HG03442 (cell line): Measurements from ENCODE around the gene CDK15.

ENCODE experiments used
- ATAC-seq: cut with Tn5 transposase; IDR thresholded peaks from one replicate; pipeline ENCODE4 v1.9.1; 2021; ENCODE audit warnings: mild to moderate bottlenecking, moderate library complexity; ENCODE audit not compliant: unreplicated experiment

CDK15 gene

DNA sequence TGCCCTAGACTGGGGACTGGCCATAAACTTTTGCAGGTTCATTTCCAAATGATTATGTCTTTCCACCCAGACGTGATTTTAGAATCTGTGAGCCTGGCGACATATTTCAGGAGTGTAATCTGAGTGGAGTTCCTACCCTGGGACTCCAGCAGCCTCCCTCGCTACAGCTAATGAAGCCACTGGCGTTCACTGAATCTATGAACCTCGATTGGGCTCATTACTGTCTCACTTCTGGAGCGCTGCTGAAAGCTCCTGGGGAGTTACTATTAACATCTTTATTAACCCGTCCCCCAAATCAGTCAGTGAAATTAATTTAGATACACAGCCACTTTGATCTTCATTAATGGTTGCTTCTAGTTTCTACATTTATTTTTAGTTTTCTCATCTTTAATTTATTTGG lies 56.5 kb downstream of the CDK15 start:
- ATAC-seq = no peak

DNA sequence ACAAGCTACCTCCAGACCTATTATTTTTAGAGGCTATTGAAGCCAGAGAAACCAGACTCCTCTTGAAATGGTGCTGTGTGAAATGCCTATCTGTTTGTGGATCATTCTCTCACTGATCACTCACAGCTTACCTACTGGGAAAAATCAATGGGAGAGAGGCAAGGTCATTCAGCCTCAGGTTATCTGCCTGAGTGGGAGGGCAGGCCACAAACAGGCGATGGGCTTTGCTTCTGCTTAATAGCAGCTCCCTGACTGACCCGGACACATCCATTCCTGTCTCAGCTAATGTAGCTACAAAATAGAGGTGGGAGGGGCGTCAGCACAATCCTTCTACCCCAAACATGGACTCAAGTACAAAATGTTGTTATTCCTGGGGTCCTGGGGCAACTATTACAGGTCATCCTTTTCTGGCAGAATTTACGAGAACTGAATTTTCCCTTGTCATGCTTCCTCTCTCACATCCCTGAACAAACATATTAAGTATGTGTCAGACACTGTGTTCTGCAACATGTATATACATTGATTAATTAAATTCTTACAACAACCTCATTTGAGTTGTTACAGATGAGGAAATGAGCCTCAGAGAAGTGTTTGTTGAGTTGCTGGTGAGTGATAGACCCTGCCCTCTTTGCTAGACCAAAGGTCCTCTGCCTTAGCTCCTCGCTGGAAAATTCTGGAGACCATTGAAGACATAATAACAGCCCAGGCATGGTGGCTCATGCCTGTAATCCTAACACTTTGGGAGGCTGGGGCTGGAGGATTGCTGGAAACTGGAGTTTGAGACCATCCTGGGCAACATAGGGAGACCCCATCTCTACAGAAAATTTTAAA lies 60.5 kb downstream of the CDK15 start:
- ATAC-seq = no peak

GRCh38 chr2:201871471-201871870 lies 65.1 kb downstream of the CDK15 start:
- ATAC-seq = no peak

GRCh38 chr2:201872591-201872990 lies 66.3 kb downstream of the CDK15 start:
- ATAC-seq = no peak

DNA sequence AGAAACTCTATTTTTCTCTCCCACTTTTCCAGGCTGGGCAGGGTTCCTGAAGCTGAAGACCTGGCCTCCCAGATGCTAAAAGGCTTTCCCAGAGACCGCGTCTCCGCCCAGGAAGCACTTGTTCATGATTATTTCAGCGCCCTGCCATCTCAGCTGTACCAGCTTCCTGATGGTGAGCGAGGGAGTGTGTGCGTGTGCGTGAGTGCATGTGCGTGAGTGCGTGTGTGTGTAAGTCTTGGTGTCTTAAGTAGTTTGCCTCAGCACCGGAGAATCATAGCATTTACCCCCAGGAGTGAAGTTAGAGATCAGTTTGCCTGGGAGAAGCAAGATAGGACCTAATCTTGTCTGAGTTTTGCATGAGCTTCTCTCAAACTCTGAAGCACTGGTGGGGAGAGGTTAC lies 73.7 kb downstream of the CDK15 start:
- no peak for ATAC-seq

DNA sequence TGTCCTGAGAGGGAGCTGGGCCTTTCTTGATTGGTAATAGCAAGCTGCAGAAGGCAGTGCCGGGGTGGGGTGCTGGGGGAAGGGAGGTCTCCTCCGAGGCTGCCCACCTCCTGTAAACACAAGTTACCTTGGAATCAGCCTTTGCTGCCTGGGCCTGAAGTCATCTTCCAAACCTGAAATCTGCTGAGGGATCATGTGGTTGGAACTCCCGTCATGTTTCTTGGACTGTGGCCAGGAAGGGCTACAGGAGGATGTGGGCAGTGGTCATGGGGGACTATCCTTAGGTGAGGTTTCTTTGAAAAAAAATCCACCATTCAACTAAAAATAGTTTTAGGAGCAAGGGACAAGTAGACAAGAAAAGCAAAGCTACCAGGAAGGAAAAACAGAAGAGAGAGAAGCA lies 74.2 kb downstream of the CDK15 start:
- no peak for ATAC-seq

GRCh38 chr2:201880993-201881611 lies 74.8 kb downstream of the CDK15 start:
- ATAC-seq = no peak

GRCh38 chr2:201881741-201882140 lies 75.4 kb downstream of the CDK15 start:
- ATAC-seq = no peak

DNA sequence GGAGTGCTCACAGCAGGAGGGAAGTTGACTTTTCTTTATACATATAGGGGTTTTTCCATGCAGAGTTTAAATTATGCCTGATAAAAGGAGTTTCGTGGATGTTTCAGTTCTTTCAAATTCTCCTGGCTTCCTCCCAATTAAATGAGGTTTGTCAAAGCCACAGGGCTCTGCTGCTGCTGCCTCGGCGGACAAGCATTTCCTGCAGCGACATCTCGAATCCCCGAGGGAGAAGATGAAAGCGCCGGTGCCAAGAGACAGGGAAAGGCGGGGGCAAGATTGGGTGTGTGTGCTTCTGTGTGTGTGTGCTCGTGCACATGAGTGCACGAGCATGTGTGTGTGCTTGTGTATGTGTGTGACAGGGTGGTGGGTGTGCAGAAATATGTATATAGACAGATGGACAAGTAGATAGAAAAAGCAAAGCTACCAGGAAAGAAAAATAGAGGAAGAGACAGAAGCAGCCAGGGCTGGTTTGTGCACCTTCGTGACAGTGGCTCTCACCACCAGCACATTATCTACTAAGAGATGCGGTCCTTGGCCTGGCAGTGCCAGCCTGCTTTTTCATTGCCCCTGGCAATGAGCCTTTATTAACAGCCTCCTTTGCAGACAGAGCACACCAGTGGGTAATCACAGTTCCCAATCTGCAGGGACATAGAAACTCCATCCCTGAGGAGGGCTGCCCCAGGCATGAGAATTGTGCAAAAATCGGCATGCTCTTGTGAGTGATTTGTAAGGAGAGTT lies 76.2 kb downstream of the CDK15 start:
- no peak for ATAC-seq

DNA sequence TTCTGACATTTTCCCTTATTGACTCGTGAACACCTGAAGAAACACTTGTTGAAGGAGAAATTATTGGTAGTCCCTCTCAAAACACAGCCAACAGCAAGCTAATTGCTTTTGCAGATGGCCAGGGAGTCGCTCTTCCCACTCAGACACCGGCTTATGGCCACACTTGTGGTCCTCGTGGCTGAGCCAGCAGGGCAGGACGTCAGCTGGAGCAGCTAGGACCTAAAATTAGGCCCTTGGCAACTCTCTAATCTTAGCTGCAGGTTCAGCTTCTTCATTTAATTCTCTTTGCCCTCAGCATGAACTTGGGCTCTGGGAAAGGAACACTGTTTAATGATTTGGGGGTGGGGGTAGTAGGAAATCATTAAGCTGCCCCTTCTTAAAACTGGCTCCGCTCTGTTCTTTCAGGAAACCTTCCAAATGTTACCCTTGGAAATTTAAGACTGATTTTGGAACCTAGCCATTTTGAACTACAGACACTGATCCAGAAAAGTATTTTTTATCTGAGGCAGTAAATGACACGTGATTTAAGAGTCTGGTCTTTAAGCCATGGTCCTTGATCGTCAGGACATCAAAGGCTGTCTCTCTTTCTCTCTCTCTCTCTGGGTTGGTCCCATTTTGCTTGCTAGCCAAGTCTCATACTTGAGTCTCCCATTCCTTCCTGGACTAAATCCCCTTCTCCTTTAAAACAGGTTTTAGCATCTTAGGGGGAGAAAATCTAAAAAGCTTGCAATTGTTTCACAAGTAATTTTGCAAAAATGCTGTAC lies 77.5 kb downstream of the CDK15 start:
- ATAC-seq = no peak

GRCh38 chr2:201886504-201886903 lies 80.2 kb downstream of the CDK15 start:
- no peak for ATAC-seq

- ATAC-seq = no peak
These were observed 81.6 kb downstream of the CDK15 start for GRCh38 chr2:201887773-201888425.

GRCh38 chr2:201888426-201888800 lies 82.1 kb downstream of the CDK15 start:
- ATAC-seq = no peak

- no peak for ATAC-seq
These were observed 84.1 kb downstream of the CDK15 start for GRCh38 chr2:201890453-201890852.

DNA sequence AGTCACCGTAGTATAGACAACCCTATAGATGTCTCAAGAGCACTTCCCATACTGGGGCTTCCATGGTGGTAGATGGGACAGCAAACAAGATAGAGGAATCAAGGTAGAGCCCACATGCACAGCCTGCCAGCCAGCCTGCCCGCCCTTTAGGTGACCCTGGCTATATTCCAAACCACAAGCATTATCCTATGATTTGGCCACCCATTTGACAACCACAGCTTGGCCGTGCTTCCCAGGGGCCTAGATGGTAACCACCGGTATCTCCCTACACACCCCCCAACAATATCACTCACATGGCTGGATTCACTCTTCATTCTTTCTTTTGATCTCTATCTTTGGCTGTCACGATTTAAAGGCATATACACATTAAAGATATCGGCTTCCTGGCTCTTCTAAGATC lies 85.3 kb downstream of the CDK15 start:
- ATAC-seq = no peak

GRCh38 chr2:201892516-201892915 lies 86.2 kb downstream of the CDK15 start:
- no peak for ATAC-seq

- ATAC-seq = peak; percentile 74
These were observed 94.0 kb downstream of the CDK15 start for GRCh38 chr2:201900362-201900761.

DNA sequence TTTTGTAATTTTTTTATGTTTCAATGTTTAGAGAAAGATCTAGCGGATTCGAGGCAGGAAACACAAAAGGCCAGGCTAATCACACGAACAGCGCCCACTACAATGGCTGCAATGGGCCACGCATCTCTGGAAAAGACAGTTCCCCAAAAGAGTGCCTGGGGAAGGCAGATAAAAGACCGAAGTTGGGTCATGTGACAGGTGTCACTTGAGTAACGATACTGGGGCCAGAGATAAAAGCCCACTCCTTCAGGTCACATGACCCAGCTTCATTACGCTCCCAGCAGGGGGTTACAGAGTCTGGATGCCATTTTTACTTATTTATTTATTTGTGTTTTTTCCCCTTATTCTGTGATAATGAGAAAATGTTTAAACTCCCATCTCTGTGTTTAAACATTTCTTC lies 95.4 kb downstream of the CDK15 start:
- no peak for ATAC-seq

DNA sequence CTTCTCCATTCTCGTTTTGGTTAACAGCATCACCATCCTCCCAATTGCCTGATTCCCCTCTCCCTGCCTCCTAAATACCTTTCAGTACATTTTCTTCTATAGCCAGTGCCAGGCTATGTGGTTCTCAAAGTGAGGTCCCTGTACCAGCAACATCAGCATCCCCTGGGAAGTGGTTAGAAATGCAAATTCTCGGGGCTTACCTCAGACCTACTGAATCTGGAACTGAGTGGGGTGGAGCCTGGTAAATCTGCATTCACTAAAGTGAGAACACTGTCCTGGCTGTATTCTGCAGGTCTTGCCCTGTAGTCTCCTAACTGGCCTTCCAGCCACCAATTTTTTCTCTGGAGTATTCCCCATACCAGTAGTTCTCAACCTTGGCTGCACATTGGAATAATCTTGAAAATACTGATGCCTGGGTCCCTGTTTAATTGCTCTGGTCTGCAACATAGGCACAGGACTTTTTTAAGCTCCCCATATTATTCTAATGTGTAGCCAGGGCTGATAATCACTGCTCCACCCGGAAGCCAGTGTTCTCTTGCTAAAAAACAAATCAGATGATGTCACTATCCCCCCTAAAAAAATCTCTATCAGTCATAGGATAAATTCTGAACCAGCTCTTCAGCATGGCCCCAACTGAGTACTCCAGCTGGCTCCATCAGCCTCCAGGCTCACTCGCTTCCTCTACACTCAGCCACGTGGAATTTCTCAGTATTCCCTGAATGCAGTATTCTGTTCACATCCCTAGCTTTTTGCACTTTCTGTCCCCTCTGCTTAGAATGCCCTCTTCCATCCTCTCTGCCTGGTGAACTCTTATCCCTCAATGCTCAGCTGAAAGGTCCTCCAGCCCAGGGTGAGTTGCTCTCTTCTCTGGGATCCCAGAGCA lies 98.4 kb downstream of the CDK15 start:
- peak; percentile 88 for ATAC-seq
